NCI-H1105 treated with DMSO at 0.1 percent for 48 hours (cell line): ENCODE measurements around the gene CSRNP3.

Experiments
- DNase-seq: peaks from one replicate; lab custom pipeline; 2025; lab: John Stamatoyannopoulos, UW

CSRNP3 gene

GRCh38 chr2:165539985-165540384, 70.5 kb downstream of the CSRNP3 start:
- DNase-seq, result peak; percentile 86

GRCh38 chr2:165544897-165545296, 75.4 kb downstream of the CSRNP3 start:
- no peak for DNase-seq

GRCh38 chr2:165547900-165548299, 78.4 kb downstream of the CSRNP3 start:
- no peak for DNase-seq

GRCh38 chr2:165549619-165550018, 80.1 kb downstream of the CSRNP3 start:
- DNase-seq, result no peak

- DNase-seq, result no peak
These were observed 89.3 kb downstream of the CSRNP3 start for GRCh38 chr2:165558832-165559231.

- DNase-seq, result no peak
These were observed 91.0 kb downstream of the CSRNP3 start for GRCh38 chr2:165560377-165560988.

- no peak for DNase-seq
These were observed 92.0 kb downstream of the CSRNP3 start for GRCh38 chr2:165561516-165561915.

GRCh38 chr2:165562233-165562632, 92.7 kb downstream of the CSRNP3 start:
- DNase-seq, result no peak

GRCh38 chr2:165563468-165564225, 94.1 kb downstream of the CSRNP3 start:
- peak; percentile 13 for DNase-seq

- DNase-seq, result no peak
These were observed 96.5 kb downstream of the CSRNP3 start for GRCh38 chr2:165566008-165566407.

- peak; percentile 88 for DNase-seq
These were observed 97.8 kb downstream of the CSRNP3 start for GRCh38 chr2:165567273-165567672.

GRCh38 chr2:165568361-165568760, 98.9 kb downstream of the CSRNP3 start:
- DNase-seq, result no peak

- DNase-seq, result no peak
These were observed 102.0 kb downstream of the CSRNP3 start for GRCh38 chr2:165571477-165571876.

- DNase-seq, result peak; percentile 72
These were observed 102.7 kb downstream of the CSRNP3 start for GRCh38 chr2:165572151-165572550.

GRCh38 chr2:165573534-165574461, 104.3 kb downstream of the CSRNP3 start:
- peak; percentile 83 for DNase-seq

GRCh38 chr2:165575044-165575615, 105.6 kb downstream of the CSRNP3 start:
- no peak for DNase-seq

GRCh38 chr2:165576409-165577154, 107.1 kb downstream of the CSRNP3 start:
- DNase-seq, result no peak

- no peak for DNase-seq
These were observed 112.9 kb downstream of the CSRNP3 start for GRCh38 chr2:165582409-165582808.

- DNase-seq, result no peak
These were observed 113.5 kb downstream of the CSRNP3 start for GRCh38 chr2:165582863-165583506.

- no peak for DNase-seq
These were observed 114.7 kb downstream of the CSRNP3 start for GRCh38 chr2:165584126-165584654.

- DNase-seq, result no peak
These were observed 116.5 kb downstream of the CSRNP3 start for GRCh38 chr2:165586019-165586418.
